Stimulated activated CD4-positive, alpha-beta T cell treated with anti-CD3 and anti-CD28 coated beads, Interleukin-1b, Interleukin-23, amount 100 ng/mL, for 48 hours (primary cell): ENCODE data around the gene MMUT.
"Not testable (repeated sequence)": the region's sequence is repeated elsewhere in the genome, so short reads cannot be mapped to it uniquely, and the experiment has no call there.

Experiments used
- DNase-seq: peaks from one replicate; pipeline ENCODE4 v3.0.0-alpha.2; 2020

MMUT gene

DNA sequence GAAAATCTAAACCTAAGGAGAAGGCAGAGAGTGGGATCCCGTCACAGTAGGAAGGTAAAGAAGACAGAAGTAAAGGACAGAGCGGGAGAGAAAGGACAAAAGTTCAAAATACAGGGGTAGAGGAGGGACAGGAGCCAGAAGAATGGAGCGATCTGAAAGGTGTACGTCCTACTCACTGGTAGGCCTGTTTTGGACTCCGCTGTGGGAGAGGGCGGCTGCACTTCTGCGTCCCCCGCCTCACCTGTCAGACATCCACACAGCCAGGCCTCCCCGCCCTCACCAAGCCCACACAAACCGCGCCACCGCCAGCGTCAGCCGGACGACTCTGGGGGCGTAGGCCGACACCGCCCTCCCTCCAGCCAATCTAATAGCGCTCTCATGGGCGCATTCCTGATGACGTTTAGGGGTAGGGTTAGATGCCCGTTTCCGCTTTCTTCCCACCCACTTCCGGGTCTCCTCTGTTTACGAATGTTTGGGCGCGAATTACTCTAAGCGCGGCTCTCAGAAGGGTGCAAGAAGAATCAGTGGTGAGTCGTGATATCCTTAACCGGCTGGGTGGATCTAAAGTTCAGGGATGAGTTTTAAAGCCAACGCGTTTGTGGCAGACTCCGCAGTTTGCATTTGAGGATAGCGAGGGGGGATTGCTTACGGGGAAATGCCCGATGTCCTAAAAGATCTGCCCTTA lies at the start of gene MMUT, which contains the start of gene CENPQ:
Gene MMUT, minus strand, starts transcription at position 327 of the 685 bp plus-strand sequence. CDS start 3,787 bp downstream, outside the sequence.
Gene CENPQ, plus strand, starts transcription at position 444 of the 685 bp plus-strand sequence. CDS start 6,807 bp downstream, outside the sequence.
- DNase-seq, result peak; percentile 90

DNA sequence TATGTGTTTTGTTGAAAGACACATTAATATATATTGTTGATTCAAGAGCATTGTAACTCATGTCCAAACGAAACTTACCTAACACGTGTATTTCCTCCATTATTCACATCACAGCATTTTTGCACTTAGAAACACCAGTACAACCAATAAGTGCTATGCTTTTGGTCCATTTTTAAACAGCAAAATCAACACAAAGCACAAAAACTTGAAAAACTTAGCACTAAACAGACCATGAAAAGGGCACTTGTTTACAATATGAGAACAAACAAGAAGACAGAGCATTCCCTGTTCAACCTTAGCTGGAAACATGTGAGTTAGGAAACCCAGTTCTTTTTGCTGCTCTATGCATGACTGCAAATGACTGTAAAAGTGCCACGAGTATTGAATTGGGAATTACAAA lies 46.3 kb upstream of the MMUT start:
- no peak for DNase-seq

DNA sequence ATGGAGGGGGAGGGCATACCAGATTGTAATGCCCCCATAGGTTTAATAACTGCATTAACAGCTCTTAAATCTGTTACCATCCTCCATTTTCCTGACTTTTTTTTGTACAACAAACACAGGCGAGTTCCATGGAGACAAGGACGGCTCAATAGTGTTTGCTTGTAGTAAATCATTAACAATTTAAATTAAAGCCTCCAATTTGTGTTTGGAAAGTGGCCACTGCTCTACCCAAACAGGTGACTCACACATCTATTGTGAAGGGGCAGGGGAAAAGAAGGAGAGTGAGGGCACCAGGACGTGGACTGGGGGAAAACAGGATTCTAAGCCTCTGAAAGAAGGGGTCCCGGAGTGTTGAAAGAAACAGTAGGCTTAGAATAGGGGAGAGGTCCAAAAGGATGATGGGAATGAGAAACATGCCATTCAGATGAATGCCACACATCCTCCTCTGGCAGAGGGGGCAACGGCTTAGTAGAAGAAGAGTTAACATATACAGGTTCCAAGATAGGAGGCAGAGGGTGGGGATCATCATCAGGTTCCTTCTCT lies 43.6 kb upstream of the MMUT start:
- no peak for DNase-seq

DNA sequence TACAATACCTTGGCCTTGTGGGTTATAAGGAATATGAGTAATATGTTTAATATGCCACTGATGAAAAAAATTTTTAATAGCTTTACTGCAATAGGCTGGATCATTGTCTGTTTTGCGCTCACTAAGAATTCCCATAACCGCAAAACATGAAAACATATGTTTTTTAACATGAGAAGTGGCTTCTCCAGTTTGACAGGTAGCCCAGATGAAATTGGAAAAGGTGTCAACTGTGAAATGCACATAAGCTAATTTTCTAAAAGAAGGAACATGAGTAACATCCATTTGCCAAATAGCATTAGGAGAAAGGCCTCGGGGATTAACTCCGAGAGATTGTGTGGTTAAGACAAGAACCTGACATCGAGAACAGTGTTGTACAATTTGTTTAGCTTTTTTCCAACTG lies 41.6 kb upstream of the MMUT start:
- DNase-seq, result no peak

DNA sequence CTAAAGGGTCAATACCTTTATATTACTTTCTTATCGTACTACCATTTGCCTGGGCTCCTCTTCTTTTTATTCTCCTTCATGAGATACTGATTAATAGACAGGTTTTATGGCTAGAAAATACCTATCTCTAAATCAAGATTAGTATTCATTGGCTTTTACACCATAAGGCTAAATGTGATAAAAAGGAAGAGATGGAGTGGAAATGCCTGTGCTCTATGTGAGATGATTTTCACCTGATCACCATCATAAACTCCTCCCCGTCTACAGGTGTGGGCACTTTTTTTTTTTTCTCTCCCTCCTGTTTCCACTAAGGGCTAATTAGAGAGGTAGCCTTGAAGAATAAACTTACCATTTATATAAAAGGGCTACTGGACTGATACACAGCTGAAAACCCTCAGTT lies 36.6 kb upstream of the MMUT start, which contains the start of gene GLYATL3:
Gene GLYATL3, plus strand, starts transcription at position 301 of the 400 bp plus-strand sequence. CDS start 12,068 bp downstream, outside the sequence.
- no peak for DNase-seq

DNA sequence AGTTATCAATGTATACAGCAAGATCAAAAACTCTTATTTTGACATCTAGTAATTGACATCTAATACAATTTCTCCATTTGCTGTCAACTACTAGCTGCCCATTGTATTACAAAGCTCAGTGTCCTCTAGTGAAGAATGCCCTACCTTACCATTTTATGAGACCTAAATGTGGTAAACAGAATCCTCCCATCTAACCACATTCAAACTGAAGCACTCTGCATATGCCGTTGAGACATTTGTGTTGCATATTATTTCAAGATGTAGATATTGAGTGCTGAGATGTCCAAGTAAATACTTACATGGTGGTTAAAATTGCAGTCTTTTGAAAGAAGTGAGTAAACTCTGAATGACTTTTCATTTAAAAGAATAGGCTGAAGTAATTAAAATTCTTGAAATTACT lies 36.1 kb upstream of the MMUT start:
- no peak for DNase-seq

DNA sequence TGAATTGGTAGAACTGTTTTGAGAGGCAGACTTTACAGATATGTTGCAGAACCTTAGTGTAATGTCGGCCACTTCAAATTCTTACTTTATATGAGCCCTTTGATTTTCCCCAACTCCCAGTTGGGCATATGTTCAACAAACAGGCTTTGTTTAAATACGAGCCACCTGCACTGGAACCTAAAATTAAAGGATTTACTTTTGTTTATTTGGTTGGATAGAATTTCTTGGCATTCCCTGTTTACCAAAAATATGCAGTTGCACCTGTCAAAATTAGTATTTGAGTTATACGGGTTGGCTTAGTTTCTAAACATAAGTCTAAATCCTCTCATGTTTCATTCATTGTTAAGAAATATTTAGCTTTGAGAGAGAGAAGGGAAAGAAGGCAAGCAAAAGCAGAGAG lies 34.3 kb upstream of the MMUT start:
- no peak for DNase-seq

DNA sequence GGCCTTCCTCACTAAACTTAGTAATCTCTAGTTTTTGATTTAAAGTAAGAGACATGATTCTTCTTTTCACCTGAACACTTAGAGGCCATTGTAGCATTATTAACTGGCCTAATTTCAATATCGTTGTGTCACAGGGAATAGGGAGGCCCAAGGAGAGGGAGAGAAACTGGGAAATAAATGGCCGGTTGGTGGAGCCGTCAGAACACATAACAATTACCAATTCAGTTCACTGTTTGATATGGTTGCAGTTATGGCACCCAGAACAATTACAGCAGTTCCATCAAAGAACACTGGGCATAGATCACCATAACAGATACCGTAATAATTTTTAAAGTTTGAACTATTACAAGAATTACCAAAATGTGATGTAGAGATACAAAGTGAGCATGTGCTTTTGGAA lies 27.6 kb upstream of the MMUT start:
- no peak for DNase-seq

DNA sequence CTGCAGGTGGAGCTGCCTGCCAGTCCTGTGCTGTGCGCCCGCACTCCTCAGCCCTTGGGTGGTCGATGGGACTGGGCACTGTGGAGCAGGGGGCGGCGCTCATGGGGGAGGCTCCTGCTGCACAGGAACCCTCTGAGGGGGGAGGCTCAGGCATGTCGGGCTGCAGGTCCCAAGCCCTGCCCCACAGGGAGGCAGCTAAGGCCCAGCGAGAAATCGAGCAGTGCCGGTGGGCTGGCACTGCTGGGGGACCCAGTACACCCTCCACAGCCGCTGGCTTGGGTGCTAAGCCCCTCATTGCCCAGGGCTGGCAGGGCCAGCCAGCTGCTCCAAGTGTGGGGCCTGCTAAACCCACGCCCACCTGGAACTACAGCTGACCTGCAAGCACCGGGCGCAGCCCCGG lies 20.3 kb upstream of the MMUT start:
- DNase-seq, result not testable (repeated sequence)

DNA sequence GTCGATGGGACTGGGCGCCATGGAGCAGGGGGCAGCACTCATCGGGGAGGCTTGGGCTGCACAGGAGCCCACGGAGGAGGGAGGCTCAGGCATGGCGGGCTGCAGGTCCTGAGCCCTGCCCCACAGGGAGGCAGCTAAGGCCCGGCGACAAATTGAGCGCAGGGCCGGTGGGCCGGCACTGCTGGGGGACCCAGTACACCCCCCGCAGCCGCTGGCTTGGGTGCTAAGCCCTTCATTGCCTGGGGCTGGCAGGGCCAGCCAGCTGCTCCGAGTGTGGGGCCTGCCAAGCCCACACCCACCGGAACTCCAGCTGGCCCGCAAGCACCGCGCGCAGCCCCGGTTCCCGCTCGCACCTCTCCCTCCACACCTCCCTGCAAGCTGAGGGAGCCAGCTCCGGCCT lies 18.8 kb upstream of the MMUT start:
- not testable (repeated sequence) for DNase-seq

DNA sequence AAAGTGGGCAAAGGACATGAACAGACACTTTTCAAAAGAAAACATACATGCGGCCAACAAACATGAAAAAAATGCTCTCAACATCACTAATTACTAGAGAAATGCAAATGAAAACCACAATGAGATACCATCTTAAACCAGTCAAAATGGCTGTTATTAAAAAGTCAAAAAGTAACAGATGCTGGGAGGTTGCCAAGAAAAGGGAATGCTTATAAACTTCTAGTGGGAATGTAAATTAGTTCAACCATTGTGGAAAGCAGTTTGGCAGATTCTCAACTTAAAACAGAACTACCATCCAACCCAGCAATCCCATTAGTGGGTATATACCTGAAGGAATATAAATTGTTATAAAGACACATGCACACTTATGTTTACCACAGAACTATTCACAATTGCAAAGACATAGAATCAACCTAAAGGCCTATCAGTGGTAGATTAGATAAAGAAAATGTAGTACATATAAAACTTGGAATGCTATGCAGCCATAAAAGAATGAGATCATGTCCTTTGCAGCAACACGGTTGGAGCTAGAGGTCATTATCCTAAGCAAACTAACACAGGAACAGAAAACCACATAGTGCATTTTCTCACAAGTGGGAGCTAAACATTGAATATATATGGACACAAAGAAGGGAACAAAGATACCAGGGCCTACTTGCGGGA lies 16.4 kb upstream of the MMUT start:
- DNase-seq, result no peak

DNA sequence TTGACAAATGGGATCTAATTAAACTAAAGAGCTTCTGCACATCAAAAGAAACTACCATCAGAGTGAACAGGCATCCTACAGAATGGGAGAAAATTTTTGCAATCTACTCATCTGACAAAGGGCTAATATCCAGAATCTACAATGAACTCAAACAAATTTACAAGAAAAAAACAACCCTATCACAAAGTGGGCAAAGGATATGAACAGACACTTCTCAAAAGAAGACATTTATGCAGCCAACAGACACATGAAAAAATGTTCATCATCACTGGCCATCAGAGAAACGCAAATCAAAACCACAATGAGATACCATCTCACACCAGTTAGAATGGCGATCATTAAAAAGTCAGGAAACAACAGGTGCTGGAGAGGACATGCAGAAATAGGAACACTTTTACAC lies 13.5 kb upstream of the MMUT start:
- not testable (repeated sequence) for DNase-seq

DNA sequence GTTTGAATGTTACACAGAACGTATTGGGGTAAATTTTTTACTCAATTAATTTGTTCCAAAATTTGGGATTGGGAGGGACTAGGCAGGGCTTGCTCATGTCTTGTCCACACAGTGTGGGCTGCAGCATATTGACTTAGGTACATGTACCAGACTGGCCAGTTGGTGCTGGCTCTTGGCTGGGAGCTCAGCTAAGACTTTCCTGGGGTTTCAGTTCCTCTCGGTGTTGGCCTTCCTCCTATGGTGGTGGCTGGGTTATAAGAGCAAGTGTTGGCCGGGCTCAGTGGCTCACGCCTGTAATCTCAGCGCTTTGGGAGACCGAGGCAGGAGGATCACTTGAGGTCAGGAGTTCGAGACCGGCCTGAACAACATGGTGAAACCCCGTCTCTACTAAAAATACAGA lies 5.0 kb upstream of the MMUT start:
- no peak for DNase-seq

DNA sequence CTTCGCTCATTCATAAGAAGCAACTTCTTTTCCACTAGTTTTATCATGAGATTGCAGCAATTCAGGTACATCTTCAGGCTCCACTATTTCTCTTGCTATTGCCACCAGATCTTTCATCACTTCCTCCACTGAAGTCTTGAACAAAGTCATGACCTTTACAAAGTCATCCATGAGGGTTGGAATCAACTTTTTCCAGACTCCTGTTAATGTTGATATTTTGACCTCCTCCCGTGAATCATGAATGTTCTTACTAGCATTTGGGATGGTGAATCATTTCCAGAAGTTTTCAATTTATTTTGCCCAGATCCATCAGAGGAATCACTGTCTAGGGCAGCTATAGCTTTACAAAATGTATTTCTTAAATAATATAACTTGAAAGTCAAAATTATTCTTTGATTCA lies 1.6 kb upstream of the MMUT start:
- DNase-seq, result no peak

DNA sequence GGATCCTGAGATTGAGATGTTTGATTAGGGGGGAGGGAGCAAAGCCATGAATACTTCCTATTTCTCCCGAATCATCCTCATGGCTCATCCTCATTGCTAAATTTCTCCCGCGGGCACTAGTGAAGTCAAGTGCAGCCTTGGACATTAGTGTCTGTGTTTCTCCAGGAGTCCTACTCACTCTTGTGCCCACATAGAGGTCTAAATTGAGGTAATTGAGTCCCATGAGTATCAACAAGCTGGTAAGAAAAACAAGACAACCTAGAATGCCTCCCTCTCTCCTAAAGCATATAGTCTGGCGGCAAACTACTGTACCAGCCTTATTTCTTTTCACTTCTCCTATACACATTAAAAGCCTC lies 537 bp upstream of the MMUT start:
- DNase-seq, result no peak

DNA sequence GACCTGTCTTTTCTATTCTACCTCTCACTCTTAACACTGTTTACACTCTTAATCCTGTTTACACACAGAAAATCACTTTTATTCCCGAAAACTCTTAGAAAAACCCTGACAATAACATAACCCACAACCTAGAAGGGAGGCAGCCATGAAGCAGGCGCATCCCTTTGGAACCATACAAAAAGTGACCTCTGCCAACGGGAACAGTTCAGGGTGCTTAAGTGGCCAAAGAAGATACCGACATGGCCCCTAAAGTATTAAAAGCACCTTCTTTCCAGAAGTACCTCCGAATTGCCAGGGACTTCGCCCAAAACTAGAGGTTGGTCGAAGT lies 490 bp downstream of the MMUT start:
- DNase-seq, result no peak

DNA sequence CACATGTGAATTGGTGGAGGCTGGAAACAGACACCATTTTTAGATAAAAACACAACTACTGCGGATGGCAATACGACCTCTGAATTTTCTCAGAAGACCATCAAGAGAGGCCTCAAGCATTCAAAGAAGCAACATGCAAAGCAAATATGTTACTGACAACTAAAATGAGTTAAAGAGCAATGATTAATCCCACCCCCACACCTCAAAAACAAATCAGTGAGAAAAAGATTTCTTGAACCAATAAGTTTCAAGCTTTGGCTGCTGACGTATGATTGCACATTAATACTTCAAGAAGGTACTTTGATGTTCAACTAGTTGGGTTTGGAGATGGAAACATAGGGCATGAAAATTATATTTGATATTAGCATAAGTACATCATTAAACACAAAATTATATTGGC lies 982 bp downstream of the MMUT start:
- DNase-seq, result no peak

DNA sequence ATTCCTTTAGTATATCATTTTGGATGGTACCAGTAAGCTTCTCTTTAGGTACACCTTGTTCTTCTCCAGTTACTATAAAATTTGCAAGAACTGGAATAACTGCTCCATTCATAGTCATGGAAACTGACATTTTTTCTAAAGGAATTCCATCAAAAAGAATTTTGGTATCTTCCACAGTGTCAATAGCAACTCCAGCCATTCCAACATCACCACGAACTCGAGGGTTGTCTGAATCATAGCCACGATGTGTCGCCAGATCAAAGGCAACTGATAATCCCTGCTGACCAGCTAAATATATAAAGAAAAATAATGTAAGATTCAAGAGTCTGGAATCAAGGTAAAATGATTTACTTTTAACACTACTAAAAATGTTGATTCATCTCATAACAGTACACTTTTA lies 5.3 kb downstream of the MMUT start:
- DNase-seq, result no peak

DNA sequence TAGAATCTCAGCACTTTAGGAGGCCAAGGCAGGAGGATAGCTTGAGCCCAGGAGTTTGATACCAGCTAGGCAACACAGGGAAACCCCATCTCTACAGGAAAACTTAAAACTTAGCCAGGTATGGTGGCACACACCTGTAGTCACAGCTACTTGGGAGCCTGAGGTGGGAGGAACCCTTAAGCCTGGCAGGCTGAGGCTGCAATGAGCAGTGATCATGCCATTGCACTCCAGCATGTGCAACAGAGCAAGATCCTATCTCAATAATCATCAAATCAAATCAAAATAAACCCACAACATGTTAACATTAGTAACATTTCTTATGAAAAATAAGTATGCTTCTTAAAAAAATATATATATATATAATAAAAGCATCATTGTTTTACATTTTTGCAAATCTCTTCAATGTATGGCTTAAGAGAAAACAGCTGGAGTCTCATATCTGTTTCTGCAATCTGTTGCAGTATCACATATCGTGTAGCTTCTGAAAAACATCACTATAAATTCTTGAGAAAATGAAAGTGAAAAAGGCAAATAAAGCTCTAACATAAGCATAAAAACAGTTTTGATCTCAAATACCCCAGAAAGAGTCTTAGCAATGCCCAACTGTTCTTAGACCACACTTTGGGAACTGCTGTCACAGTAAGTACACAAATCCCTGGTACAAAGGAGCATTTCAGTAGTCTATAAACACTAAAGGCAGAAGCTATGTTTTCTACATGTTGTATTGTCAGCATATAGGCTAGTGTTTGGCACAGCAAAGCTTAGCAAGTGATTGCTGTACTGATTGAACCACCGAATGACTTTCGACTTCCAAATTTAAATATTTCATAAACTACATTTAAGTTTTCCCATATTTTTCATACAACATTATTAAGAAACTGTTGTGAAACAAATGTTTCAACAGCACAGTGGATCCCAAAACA lies 8.0 kb downstream of the MMUT start:
- DNase-seq, result no peak

DNA sequence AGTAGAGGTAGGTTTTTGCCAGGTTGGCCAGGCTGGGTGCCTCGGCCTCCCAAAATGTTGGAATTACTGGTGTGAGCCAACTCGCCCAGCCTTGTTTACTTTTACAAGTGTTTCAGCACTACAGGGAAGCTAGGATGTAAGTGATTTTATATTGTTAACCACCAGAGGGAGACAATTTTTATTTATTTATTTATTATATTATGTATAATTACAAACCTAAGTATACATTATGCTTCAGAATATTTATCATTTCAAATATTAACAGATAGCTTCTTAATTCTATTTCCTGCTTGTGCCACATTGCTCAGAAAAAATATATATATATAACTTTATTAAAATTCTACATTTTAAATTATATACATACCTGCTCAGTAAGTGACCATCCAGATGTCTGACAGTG lies 9.8 kb downstream of the MMUT start:
- DNase-seq, result no peak

DNA sequence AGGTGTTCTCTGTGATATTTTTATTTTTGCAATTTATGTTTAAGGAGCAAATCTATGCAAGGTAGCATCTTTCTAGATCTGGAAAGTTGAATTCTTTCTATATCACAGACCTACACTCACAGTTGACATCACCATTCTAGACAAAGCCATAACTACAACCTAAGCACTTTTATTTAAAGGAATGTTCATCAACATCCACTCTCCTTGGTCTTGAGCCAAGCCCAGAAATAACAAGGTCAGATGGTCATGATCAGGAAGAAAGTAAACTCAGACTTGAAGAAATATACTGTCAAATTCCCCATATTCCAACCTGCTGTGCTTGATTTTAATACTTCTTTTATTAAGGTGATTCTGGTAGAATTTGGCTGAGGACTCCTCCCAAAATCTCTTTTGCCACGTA lies 32.2 kb downstream of the MMUT start:
- no peak for DNase-seq

DNA sequence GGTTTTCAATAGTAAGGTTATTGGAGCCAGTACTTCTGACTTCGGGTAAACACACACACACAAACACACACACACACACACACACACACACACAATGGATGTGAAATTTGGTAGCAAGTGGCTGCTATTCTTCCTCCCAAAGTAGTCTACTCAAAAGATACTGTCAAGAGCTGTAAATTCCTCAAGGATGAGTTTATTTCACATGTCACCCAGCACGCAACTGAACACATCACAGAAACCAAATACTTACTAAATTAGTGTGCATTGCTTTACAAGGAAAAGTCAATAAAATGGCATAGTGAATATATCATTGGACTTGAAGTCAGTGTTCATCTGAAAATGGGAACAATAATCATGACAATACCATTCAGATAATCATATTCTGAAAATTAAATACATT lies 32.9 kb downstream of the MMUT start:
- DNase-seq, result no peak

DNA sequence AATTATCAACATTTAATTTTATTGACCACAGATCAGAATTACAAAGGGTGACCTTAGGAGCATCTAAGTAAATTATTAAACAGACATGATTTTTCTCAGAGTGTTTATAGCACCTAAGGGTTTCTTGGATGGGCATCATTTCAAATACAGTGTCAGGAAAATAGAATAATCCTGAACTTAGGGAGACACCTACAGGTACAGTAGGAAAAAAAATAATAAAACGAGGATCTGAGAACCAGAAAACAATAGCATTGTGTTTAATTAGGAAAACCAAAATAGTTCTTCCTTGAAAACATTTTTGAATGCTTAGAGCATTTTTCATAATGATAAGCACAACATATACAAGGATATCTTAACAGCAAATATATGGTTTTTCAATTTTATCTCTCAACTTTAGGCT lies 39.2 kb downstream of the MMUT start:
- no peak for DNase-seq

DNA sequence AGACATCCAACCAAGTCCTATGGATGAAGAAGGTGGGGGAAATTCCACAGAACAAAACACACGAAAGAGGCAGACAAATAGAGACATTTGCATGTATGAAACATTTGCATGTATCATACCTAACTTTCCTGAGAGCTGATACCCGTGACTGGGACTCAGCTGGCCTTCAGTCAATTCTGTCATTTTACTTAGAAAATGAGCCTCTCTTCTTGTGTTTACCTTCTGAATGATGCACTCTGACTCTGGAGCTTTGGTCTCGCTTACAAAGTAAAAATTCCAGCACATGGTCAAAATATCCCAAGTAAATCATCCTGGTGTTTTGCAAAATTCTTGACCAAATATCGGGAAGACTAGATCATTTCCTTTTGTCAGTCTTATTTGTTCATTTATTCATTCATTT lies 46.9 kb downstream of the MMUT start:
- no peak for DNase-seq
